Measurements from ENCODE around the gene RHBDL1. TPM values are rescaled to one million over a fixed set of nuclear protein-coding genes. Genes with fewer than 3 reads are reported as not detected.
A peak's percentile ranks its signal among the peaks of the same experiment; 100 is the strongest.

RHBDL1 gene
- total and polyA plus RNA-seq, 2 experiments from 2014 or later, result 0.90 to 2.1 TPM

DNA sequence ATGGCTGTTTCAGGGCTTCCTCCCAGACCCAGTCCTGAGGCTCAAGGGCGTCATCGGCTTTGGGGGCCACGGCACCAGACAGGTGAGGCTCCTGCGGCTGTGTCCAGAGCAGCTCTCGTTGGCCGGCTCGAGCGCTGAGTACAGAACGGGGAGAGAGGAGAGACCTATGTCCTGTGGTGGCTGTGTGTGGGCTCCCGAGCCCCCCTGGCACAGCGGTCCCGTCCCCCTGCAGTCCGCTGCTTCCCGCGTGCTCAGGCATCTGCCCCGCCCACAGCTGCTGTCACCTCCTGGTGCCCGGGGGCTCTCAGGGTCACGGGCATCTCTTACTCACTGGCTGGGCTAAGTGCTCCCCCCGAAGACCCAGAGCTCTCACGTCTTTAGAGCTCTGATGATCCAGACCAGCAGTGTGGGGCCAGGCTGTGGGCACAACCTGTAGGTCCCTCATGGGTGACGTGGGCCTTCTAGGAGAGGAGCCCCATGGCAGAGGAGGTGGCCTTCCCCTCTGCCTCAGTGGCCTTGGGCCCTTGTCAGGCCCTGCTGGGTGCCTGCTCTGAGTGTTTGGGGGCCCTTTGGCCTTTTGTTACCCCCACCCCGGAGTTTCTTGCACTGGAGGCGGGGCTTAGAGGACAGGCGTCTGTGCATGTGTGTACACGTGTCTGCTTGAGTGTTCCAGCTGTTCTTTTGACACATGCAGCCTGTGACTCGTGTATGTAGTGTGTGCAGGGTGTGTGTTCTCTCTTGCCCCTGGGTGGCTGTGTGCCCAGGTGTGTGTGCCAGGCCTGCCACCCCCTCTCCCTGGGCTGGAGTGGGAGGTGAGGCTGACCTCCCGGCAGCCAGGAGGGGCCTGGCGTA is 22.8 kb upstream of the RHBDL1 start:
- in situ Hi-C loops (cut with MboI), result no loop called here
- Histone ChIP-seq H3F3A (ENCODE audit: insufficient read depth) (no peaks in the 10 kb centered on the region), H3K27ac (no peak overlapping the region), H3K9me3 (ENCODE audit: low read depth) (no peaks in the 10 kb centered on the region), H3K9me2 (ENCODE audit: insufficient read depth) (no peaks in the 10 kb centered on the region), H2AFZ (no peak overlapping the region), H3K9ac (no peak overlapping the region), H3K79me2 (ENCODE audit: insufficient read depth) (peaks cover 22% of the 10 kb centered on the region), H3K4me1 (ENCODE audit: insufficient read depth) (no peaks in the 10 kb centered on the region; the same call in 1 of the 2 replicates), H4K20me1 (ENCODE audit: insufficient read depth) (no peaks in the 10 kb centered on the region), H3K36me3 (ENCODE audit: low read depth) (no peaks in the 10 kb centered on the region), H3K27me3 (replicated peaks; ENCODE audit: insufficient read depth) (no peaks in the 10 kb centered on the region), H3K4me3 (no peak overlapping the region), H3K4me2 (ENCODE audit: unreplicated experiment) (no peak overlapping the region)
- TF ChIP-seq EZH2phosphoT487 (IDR thresholded peaks at IDR 0.05; ENCODE audit: insufficient read depth, low read depth) (no peak), EZH2 (IDR thresholded peaks at IDR 0.05; ENCODE audit: insufficient read depth, poor library complexity, severe bottlenecking) (no peak)
- WGBS, 2 experiments (ENCODE audit: low coverage in 1 of 2, low lambda C conversion rate in 2 of 2, missing lambda C conversion rate in 2 of 2), result 75 to 79% methylated on average over 17 to 28 of the region's 28 CpGs
- DNase-seq, result peak; percentile 24

DNA sequence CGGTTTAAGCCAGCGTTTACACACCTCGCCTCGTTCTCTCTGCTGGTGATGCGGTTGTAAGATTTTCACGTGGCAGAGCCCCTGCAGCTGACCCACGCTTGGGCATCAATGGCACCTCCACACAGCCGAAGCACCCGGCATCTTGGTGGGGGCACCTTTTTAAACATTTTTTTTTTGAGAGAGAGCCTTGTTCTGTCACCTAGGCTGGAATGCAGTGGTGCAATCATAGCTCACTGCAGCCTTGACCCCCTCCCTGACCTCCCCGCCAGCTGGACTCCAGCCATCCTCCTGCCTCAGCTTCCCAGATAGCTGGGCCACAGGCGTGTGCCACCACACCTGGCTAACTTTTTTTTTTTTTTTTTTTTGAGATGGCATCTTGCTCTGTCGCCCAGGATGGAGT is 21.4 kb upstream of the RHBDL1 start:
- DNase-seq, result no peak
- no peaks in the 10 kb centered on the region for H3K9me2 ChIP-seq (ENCODE audit: insufficient read depth)
- H3K9ac ChIP-seq, result no peak overlapping the region
- no peaks in the 10 kb centered on the region for H3K27me3 ChIP-seq (replicated peaks; ENCODE audit: insufficient read depth)
- H3K4me2 ChIP-seq (ENCODE audit: unreplicated experiment), result no peak overlapping the region
- no peaks in the 10 kb centered on the region; the same call in 1 of the 2 replicates for H3K4me1 ChIP-seq (ENCODE audit: insufficient read depth)
- no peaks in the 10 kb centered on the region for H4K20me1 ChIP-seq (ENCODE audit: insufficient read depth)
- no peak overlapping the region for H3K27ac ChIP-seq
- no peaks in the 10 kb centered on the region for H3K36me3 ChIP-seq (ENCODE audit: low read depth)
- no peak overlapping the region for H3K4me3 ChIP-seq
- H2AFZ ChIP-seq, result no peak overlapping the region
- no peaks in the 10 kb centered on the region for H3F3A ChIP-seq (ENCODE audit: insufficient read depth)
- H3K79me2 ChIP-seq (ENCODE audit: insufficient read depth), result peaks cover 11% of the 10 kb centered on the region
- no peaks in the 10 kb centered on the region for H3K9me3 ChIP-seq (ENCODE audit: low read depth)
- 93 to 98% methylated on average over 12 of the region's 12 CpGs for WGBS, 2 experiments (ENCODE audit: low coverage in 1 of 2, low lambda C conversion rate in 2 of 2, missing lambda C conversion rate in 2 of 2)
- TF ChIP-seq EZH2 (IDR thresholded peaks at IDR 0.05; ENCODE audit: insufficient read depth, poor library complexity, severe bottlenecking) (no peak), EZH2phosphoT487 (IDR thresholded peaks at IDR 0.05; ENCODE audit: insufficient read depth, low read depth) (no peak)
- in situ Hi-C loops (cut with MboI), result no loop called here

DNA sequence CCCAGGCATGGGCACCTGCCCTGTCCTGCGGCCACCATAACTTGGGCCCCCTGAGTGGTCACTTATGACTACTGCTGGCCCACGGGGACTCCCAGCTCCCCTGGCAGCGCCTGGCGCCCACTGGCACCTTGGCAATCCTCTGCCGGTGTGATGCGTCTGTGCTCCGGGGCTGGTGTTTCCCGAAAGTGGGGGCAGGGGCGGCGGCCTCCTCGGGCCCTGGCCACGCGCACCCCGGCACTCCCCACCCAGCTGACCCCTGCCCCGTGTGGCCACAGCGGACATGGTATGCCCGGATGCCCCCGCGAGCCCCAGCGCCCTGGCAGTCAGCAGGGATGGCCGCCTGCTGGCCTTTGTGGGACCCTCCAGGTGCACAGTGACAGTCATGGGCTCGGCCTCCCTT is 18.0 kb upstream of the RHBDL1 start:
- Histone ChIP-seq H3K9me3 (ENCODE audit: low read depth) (no peaks in the 10 kb centered on the region), H2AFZ (no peak overlapping the region), H3K4me1 (ENCODE audit: insufficient read depth) (no peaks in the 10 kb centered on the region), H3K4me3 (no peak overlapping the region), H3K36me3 (ENCODE audit: low read depth) (no peaks in the 10 kb centered on the region), H4K20me1 (ENCODE audit: insufficient read depth) (no peaks in the 10 kb centered on the region), H3K4me2 (ENCODE audit: unreplicated experiment) (no peak overlapping the region), H3K27me3 (replicated peaks; ENCODE audit: insufficient read depth) (no peaks in the 10 kb centered on the region), H3K9me2 (ENCODE audit: insufficient read depth) (no peaks in the 10 kb centered on the region), H3F3A (ENCODE audit: insufficient read depth) (no peaks in the 10 kb centered on the region), H3K79me2 (ENCODE audit: insufficient read depth) (no peaks in the 10 kb centered on the region), H3K9ac (no peak overlapping the region), H3K27ac (no peak overlapping the region)
- in situ Hi-C loops (cut with MboI), result no loop called here
- no peak for TF ChIP-seq EZH2 (IDR thresholded peaks at IDR 0.05; ENCODE audit: insufficient read depth, poor library complexity, severe bottlenecking)
- TF ChIP-seq EZH2phosphoT487 (IDR thresholded peaks at IDR 0.05; ENCODE audit: insufficient read depth, low read depth), result no peak
- no peak for DNase-seq
- WGBS, 2 experiments (ENCODE audit: low coverage in 1 of 2, low lambda C conversion rate in 2 of 2, missing lambda C conversion rate in 2 of 2), result 89 to 94% methylated on average over 9 to 22 of the region's 22 CpGs

- WGBS, 2 experiments (ENCODE audit: low coverage in 1 of 2, low lambda C conversion rate in 2 of 2, missing lambda C conversion rate in 2 of 2), result 91 to 95% methylated on average over 27 to 35 of the region's 35 CpGs
- DNase-seq, result no peak
- Histone ChIP-seq H2AFZ (no peak overlapping the region), H3K4me3 (no peak overlapping the region), H3F3A (ENCODE audit: insufficient read depth) (no peaks in the 10 kb centered on the region), H3K9ac (no peak overlapping the region), H3K4me1 (ENCODE audit: insufficient read depth) (no peaks in the 10 kb centered on the region), H3K9me2 (ENCODE audit: insufficient read depth) (no peaks in the 10 kb centered on the region), H3K36me3 (ENCODE audit: low read depth) (no peaks in the 10 kb centered on the region), H3K79me2 (ENCODE audit: insufficient read depth) (no peaks in the 10 kb centered on the region), H3K9me3 (ENCODE audit: low read depth) (no peaks in the 10 kb centered on the region), H4K20me1 (ENCODE audit: insufficient read depth) (no peaks in the 10 kb centered on the region), H3K27me3 (replicated peaks; ENCODE audit: insufficient read depth) (no peaks in the 10 kb centered on the region), H3K27ac (no peak overlapping the region), H3K4me2 (ENCODE audit: unreplicated experiment) (no peak overlapping the region)
- in situ Hi-C loops (cut with MboI), result no loop called here
- TF ChIP-seq EZH2 (IDR thresholded peaks at IDR 0.05; ENCODE audit: insufficient read depth, poor library complexity, severe bottlenecking) (no peak), EZH2phosphoT487 (IDR thresholded peaks at IDR 0.05; ENCODE audit: insufficient read depth, low read depth) (no peak)
These were observed 16.5 kb upstream of the RHBDL1 start for GRCh38 chr16:658679-659571.
